Mucosa of descending colon (tissue), 3 donors: ENCODE data around the gene POU2F2. TPM values are rescaled to one million over a fixed set of nuclear protein-coding genes. Genes with fewer than 3 reads are reported as not detected.

ENCODE experiments used
- ATAC-seq: fragments of 200-7000 bp; cut with Tn5 transposase; one replicate; pipeline ENCODE4 v1.9.1; 2020; ENCODE audit warnings: mild to moderate bottlenecking, moderate library complexity
- DNase-seq, 3 donors: peaks; one replicate each; pipeline ENCODE4 v3.0.0-alpha.2; 2020
- H3K36me3 ChIP-seq: fragments of 200-600 bp; one replicate; pipeline ENCODE4 v1.8.0; 2021; ENCODE audit warnings: low read depth, mild to moderate bottlenecking
- H3K4me1 ChIP-seq: fragments of 200-600 bp; one replicate; pipeline ENCODE4 v1.8.0; 2021; ENCODE audit warnings: low read depth, mild to moderate bottlenecking
- H3K4me3 ChIP-seq: fragments of 200-600 bp; one replicate; pipeline ENCODE4 v1.8.0; 2021; ENCODE audit warnings: mild to moderate bottlenecking
- H3K9me3 ChIP-seq: fragments of 200-600 bp; one replicate; pipeline ENCODE4 v1.8.0; 2021; ENCODE audit warnings: mild to moderate bottlenecking
- CTCF ChIP-seq: fragments of 200-600 bp; IDR thresholded peaks from one replicate; pipeline ENCODE4 v1.8.0; 2022; ENCODE audit warnings: antibody characterized with exemption, mild to moderate bottlenecking
- intact Hi-C, 2 donors: fragments of 100-400 bp; cut with DNase I in 1 of 2; cut with micrococcal nuclease in 1 of 2; formaldehyde crosslinking; loops; one replicate each; pipeline versions ENCODE4 v1.11.0 to v1.11.1; 2022; cut with DNase I, micrococcal nuclease
- total RNA-seq, 3 donors: library from RNA; stranded (reverse); fragmentation: NEBNext Ultra II Directional in 2 of 3; extraction: Animal tissue kit (Norgen Biotek cat#: 25700) in 2 of 3; gene quantifications; one replicate each; pipeline versions ENCODE4 v1.2.1 to v1.2.4, GENCODE V29; 2021 to 2023
- donor health status: DM: no; HTN: no; CAD: no; lungs with moderate emphysema.
- donor health status: DM: no; HTN: no; CAD: no.
- donor health status: DM: no; HTN: yes; CAD: no.

POU2F2 gene
- total RNA-seq, 3 donors from 2014 or later: 3.9 to 6.8 (median 6.1) TPM

- DNase-seq (no peak), ATAC-seq (no peak)
- no peak for TF ChIP-seq CTCF
- no peaks in the 10 kb centered on the region for H3K4me1 ChIP-seq
- intact Hi-C loops: no loop called here
- H3K4me3 ChIP-seq: no peak overlapping the region
- H3K36me3 ChIP-seq: no peaks in the 10 kb centered on the region
- H3K9me3 ChIP-seq: no peaks in the 10 kb centered on the region
Measured at GRCh38 chr19:42161616-42162263, 29.5 kb upstream of the POU2F2 start.

GRCh38 chr19:42159942-42160341 is 27.7 kb upstream of the POU2F2 start:
- DNase-seq (no peak), ATAC-seq (no peak)
- Histone ChIP-seq H3K36me3 (no peaks in the 10 kb centered on the region), H3K4me3 (no peak overlapping the region), H3K4me1 (no peaks in the 10 kb centered on the region), H3K9me3 (no peaks in the 10 kb centered on the region)
- no peak for TF ChIP-seq CTCF
- intact Hi-C loops: no loop called here

- no peak for TF ChIP-seq CTCF
- no peak for DNase-seq
- H3K9me3 ChIP-seq: no peaks in the 10 kb centered on the region
- no peaks in the 10 kb centered on the region for H3K36me3 ChIP-seq
- H3K4me3 ChIP-seq: no peak overlapping the region
- H3K4me1 ChIP-seq: no peaks in the 10 kb centered on the region
- intact Hi-C loops: no loop called here
- ATAC-seq: no peak
Measured at GRCh38 chr19:42158926-42159325, 26.7 kb upstream of the POU2F2 start.

GRCh38 chr19:42156571-42156970 is 24.3 kb upstream of the POU2F2 start:
- no peak for TF ChIP-seq CTCF
- Histone ChIP-seq H3K36me3 (no peaks in the 10 kb centered on the region), H3K9me3 (no peaks in the 10 kb centered on the region), H3K4me1 (no peaks in the 10 kb centered on the region), H3K4me3 (no peak overlapping the region)
- no peak for ATAC-seq
- no peak for DNase-seq
- intact Hi-C loops: no loop called here

- Histone ChIP-seq H3K36me3 (no peaks in the 10 kb centered on the region), H3K4me3 (no peak overlapping the region), H3K4me1 (no peaks in the 10 kb centered on the region), H3K9me3 (no peaks in the 10 kb centered on the region)
- TF ChIP-seq CTCF: no peak
- ATAC-seq (no peak), DNase-seq (no peak)
- intact Hi-C loops: no loop called here
Measured at GRCh38 chr19:42155796-42156195, 23.6 kb upstream of the POU2F2 start.
